Retinal pigment epithelial cell (primary cell): ENCODE results near the gene ARFGEF3.

ENCODE experiments used
- DNase-seq: peaks from one replicate; pipeline ENCODE4 v3.0.0-alpha.2; 2010; ENCODE audit warnings: low read depth
- H3K4me3 ChIP-seq: 2 replicates; pipeline ENCODE4 v1.5.1; 2011; ENCODE audit warnings: mild to moderate bottlenecking, low read length, control low read depth, moderate library complexity
- CTCF ChIP-seq: conservative IDR thresholded peaks from 2 replicates; pipeline ENCODE4 v1.5.1; 2011; ENCODE audit warnings: low read depth, low read length, control low read depth, inconsistent platforms

ARFGEF3 gene

GRCh38 chr6:138239774-138240173 is 78.0 kb downstream of the ARFGEF3 start:
- no peak for DNase-seq
- no peak for TF ChIP-seq CTCF

GRCh38 chr6:138240476-138241245 is 78.9 kb downstream of the ARFGEF3 start:
- no peak for DNase-seq

More at GRCh38 chr6:138239774-138240173, 78.0 kb downstream of the ARFGEF3 start:
- H3K4me3 ChIP-seq, result no peak overlapping the region

GRCh38 chr6:138241381-138241780 is 79.6 kb downstream of the ARFGEF3 start:
- no peak overlapping the region for H3K4me3 ChIP-seq
- no peak for DNase-seq
- TF ChIP-seq CTCF, result no peak

More at GRCh38 chr6:138240476-138241245, 78.9 kb downstream of the ARFGEF3 start:
- H3K4me3 ChIP-seq, result no peak overlapping the region
- TF ChIP-seq CTCF, result no peak

GRCh38 chr6:138241934-138242333 is 80.2 kb downstream of the ARFGEF3 start:
- TF ChIP-seq CTCF, result no peak
- H3K4me3 ChIP-seq, result no peak overlapping the region
- DNase-seq, result no peak

- no peak for DNase-seq
- TF ChIP-seq CTCF, result no peak
- no peak overlapping the region for H3K4me3 ChIP-seq
These were observed 81.4 kb downstream of the ARFGEF3 start for GRCh38 chr6:138242987-138243592.

- no peak overlapping the region for H3K4me3 ChIP-seq
- TF ChIP-seq CTCF, result no peak
- DNase-seq, result no peak
These were observed 84.0 kb downstream of the ARFGEF3 start for GRCh38 chr6:138245751-138246150.
